ENCODE results near the gene OS9. TPM values are rescaled to one million over a fixed set of nuclear protein-coding genes. Genes with fewer than 3 reads are reported as not detected.

OS9 gene
- total and polyA plus RNA-seq, 4 donors = 136 to 357 (median 216) TPM

DNA sequence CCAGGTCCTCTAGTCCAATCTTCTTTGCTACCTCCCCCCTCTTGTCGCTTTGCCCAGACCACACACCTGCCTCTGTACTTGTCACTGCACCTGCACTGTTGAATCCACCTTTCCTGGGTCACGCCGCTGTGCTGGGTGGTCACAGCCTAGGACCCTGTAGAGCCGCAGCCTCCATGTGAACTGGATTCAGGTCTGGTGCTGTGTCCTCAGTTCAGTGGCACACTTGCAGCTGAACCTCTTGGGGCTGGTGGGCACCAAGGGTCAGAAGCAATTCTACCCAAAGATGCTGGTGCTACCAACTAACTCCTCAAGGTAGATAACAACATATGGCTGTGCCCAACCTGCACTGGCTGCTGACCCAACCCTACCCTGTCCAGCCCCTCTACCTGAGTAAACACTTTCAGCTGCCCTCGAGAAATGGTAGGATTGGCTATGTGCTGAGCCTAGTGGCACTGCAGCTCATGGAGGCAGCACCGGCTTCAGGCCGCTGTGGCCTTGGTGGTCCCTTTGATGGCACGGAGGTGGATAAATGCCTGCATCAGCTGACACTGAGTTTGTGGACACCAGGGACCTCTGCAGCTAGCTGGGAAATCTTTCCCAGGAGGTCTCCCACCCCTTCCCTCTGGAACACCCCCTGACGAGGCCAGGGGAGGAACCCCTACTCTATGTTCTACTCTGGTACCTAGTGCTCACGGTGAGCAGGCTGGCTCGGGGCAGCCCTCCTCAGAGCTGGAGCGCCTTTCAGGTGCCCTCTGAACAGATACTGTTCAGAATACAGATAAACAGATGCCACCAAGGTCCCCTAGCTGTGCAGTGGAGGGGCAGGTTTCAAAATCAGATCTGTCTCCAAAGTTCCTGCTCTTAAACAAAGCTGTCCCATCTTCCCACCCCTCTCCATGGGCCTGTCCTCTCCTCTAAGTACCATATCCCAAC lies 30.3 kb downstream of the OS9 start:
- no peak for DNase-seq (ENCODE audit: low spot score)
- TF ChIP-seq TAF1 (conservative IDR thresholded peaks at IDR 0.05) (no peak), SP1 (IDR thresholded peaks at IDR 0.05) (no peak), RAD21 (IDR thresholded peaks at IDR 0.05) (no peak), JUND (IDR thresholded peaks at IDR 0.05) (no peak), NR2F2 (IDR thresholded peaks at IDR 0.05) (no peak), FOXA2 (IDR thresholded peaks at IDR 0.05) (no peak), HNF4A (conservative IDR thresholded peaks at IDR 0.05) (no peak), GABPA (IDR thresholded peaks at IDR 0.05 in 1 of 2, conservative IDR thresholded peaks at IDR 0.05 in 1 of 2) (no peak), RXRA (IDR thresholded peaks at IDR 0.05) (no peak), YY1 (IDR thresholded peaks at IDR 0.05) (no peak), HNF4G (IDR thresholded peaks at IDR 0.05) (no peak)
- TF ChIP-seq, protein P1, sequence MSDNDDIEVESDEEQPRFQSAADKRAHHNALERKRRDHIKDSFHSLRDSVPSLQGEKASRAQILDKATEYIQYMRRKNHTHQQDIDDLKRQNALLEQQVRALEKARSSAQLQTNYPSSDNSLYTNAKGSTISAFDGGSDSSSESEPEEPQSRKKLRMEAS (IDR thresholded peaks at IDR 0.05) = no peak
- TF ChIP-seq, protein P2, sequence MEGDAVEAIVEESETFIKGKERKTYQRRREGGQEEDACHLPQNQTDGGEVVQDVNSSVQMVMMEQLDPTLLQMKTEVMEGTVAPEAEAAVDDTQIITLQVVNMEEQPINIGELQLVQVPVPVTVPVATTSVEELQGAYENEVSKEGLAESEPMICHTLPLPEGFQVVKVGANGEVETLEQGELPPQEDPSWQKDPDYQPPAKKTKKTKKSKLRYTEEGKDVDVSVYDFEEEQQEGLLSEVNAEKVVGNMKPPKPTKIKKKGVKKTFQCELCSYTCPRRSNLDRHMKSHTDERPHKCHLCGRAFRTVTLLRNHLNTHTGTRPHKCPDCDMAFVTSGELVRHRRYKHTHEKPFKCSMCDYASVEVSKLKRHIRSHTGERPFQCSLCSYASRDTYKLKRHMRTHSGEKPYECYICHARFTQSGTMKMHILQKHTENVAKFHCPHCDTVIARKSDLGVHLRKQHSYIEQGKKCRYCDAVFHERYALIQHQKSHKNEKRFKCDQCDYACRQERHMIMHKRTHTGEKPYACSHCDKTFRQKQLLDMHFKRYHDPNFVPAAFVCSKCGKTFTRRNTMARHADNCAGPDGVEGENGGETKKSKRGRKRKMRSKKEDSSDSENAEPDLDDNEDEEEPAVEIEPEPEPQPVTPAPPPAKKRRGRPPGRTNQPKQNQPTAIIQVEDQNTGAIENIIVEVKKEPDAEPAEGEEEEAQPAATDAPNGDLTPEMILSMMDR (IDR thresholded peaks at IDR 0.05; ENCODE audit: low read depth, low read length, missing input control) = no peak
- TF ChIP-seq, protein P3, sequence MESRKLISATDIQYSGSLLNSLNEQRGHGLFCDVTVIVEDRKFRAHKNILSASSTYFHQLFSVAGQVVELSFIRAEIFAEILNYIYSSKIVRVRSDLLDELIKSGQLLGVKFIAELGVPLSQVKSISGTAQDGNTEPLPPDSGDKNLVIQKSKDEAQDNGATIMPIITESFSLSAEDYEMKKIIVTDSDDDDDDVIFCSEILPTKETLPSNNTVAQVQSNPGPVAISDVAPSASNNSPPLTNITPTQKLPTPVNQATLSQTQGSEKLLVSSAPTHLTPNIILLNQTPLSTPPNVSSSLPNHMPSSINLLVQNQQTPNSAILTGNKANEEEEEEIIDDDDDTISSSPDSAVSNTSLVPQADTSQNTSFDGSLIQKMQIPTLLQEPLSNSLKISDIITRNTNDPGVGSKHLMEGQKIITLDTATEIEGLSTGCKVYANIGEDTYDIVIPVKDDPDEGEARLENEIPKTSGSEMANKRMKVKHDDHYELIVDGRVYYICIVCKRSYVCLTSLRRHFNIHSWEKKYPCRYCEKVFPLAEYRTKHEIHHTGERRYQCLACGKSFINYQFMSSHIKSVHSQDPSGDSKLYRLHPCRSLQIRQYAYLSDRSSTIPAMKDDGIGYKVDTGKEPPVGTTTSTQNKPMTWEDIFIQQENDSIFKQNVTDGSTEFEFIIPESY (IDR thresholded peaks at IDR 0.05) = no peak
- TF ChIP-seq, protein P4, sequence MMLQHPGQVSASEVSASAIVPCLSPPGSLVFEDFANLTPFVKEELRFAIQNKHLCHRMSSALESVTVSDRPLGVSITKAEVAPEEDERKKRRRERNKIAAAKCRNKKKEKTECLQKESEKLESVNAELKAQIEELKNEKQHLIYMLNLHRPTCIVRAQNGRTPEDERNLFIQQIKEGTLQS (IDR thresholded peaks at IDR 0.05) = no peak
- TF ChIP-seq, protein P5, sequence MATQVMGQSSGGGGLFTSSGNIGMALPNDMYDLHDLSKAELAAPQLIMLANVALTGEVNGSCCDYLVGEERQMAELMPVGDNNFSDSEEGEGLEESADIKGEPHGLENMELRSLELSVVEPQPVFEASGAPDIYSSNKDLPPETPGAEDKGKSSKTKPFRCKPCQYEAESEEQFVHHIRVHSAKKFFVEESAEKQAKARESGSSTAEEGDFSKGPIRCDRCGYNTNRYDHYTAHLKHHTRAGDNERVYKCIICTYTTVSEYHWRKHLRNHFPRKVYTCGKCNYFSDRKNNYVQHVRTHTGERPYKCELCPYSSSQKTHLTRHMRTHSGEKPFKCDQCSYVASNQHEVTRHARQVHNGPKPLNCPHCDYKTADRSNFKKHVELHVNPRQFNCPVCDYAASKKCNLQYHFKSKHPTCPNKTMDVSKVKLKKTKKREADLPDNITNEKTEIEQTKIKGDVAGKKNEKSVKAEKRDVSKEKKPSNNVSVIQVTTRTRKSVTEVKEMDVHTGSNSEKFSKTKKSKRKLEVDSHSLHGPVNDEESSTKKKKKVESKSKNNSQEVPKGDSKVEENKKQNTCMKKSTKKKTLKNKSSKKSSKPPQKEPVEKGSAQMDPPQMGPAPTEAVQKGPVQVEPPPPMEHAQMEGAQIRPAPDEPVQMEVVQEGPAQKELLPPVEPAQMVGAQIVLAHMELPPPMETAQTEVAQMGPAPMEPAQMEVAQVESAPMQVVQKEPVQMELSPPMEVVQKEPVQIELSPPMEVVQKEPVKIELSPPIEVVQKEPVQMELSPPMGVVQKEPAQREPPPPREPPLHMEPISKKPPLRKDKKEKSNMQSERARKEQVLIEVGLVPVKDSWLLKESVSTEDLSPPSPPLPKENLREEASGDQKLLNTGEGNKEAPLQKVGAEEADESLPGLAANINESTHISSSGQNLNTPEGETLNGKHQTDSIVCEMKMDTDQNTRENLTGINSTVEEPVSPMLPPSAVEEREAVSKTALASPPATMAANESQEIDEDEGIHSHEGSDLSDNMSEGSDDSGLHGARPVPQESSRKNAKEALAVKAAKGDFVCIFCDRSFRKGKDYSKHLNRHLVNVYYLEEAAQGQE (IDR thresholded peaks at IDR 0.05) = no peak
- no peaks in the 10 kb centered on the region for H3K27me3 ChIP-seq (ENCODE audit: control insufficient read depth in 4 of 4, insufficient read depth in 4 of 4, low read length in 3 of 4)
- H3K9me3 ChIP-seq (ENCODE audit: control insufficient read depth in 4 of 4, low read length in 3 of 4) = no peaks in the 10 kb centered on the region
- 79% methylated on average over 12 of the region's 12 CpGs for WGBS
- no peak overlapping the region for H3K27ac ChIP-seq (ENCODE audit: low read depth in 1 of 2, low read length in 2 of 2)
- peaks cover 2 to 25% (median 19%) of the 10 kb centered on the region in 4 donors for H3K36me3 ChIP-seq (ENCODE audit: control insufficient read depth in 4 of 4, insufficient read depth in 3 of 4, low read depth in 1 of 4, low read length in 3 of 4)
- H3K4me3 ChIP-seq (ENCODE audit: low read depth in 1 of 3, low read length in 3 of 3) = no peak overlapping the region
- H3K4me1 ChIP-seq (ENCODE audit: control insufficient read depth in 4 of 4, insufficient read depth in 4 of 4, low read length in 3 of 4) = peaks cover 0 to 14% (median 9%) of the 10 kb centered on the region in 4 donors
- H3K9ac ChIP-seq (ENCODE audit: low read depth in 1 of 2, low read length in 2 of 2) = no peak overlapping the region
